HG03095 (cell line): ENCODE data around the gene DGKB.
A peak's percentile ranks its signal among the peaks of the same experiment; 100 is the strongest.
"Not testable (repeated sequence)": the region's sequence is repeated elsewhere in the genome, so short reads cannot be mapped to it uniquely, and the experiment has no call there.

Source experiments
- ATAC-seq: cut with Tn5 transposase; IDR thresholded peaks from one replicate; pipeline ENCODE4 v1.9.1; 2021; ENCODE audit warnings: moderate library complexity; ENCODE audit not compliant: unreplicated experiment

The DGKB gene

GRCh38 chr7:14487701-14488395 lies 414.7 kb downstream of the DGKB start:
- no peak for ATAC-seq

GRCh38 chr7:14483663-14484062 lies 418.9 kb downstream of the DGKB start:
- no peak for ATAC-seq

- ATAC-seq: no peak
Measured at GRCh38 chr7:14480281-14480680, 422.3 kb downstream of the DGKB start.

GRCh38 chr7:14478834-14479510 lies 423.6 kb downstream of the DGKB start:
- no peak for ATAC-seq

- ATAC-seq: not testable (repeated sequence)
Measured at GRCh38 chr7:14461716-14462115, 440.8 kb downstream of the DGKB start.

GRCh38 chr7:14458846-14459245 lies 443.7 kb downstream of the DGKB start:
- ATAC-seq: not testable (repeated sequence)

GRCh38 chr7:14457568-14458453 lies 444.7 kb downstream of the DGKB start:
- peak; percentile 69 for ATAC-seq

- ATAC-seq: no peak
Measured at GRCh38 chr7:14449291-14449690, 453.3 kb downstream of the DGKB start.

GRCh38 chr7:14446829-14447228 lies 455.7 kb downstream of the DGKB start:
- ATAC-seq: peak; percentile 69

GRCh38 chr7:14446219-14446618 lies 456.3 kb downstream of the DGKB start:
- ATAC-seq: no peak

GRCh38 chr7:14438366-14438765 lies 464.2 kb downstream of the DGKB start:
- ATAC-seq: no peak

- no peak for ATAC-seq
Measured at GRCh38 chr7:14436878-14437277, 465.7 kb downstream of the DGKB start.

GRCh38 chr7:14432924-14433323 lies 469.6 kb downstream of the DGKB start:
- no peak for ATAC-seq

GRCh38 chr7:14430926-14431325 lies 471.6 kb downstream of the DGKB start:
- ATAC-seq: no peak

GRCh38 chr7:14425559-14425958 lies 477.0 kb downstream of the DGKB start:
- no peak for ATAC-seq

GRCh38 chr7:14424675-14425074 lies 477.9 kb downstream of the DGKB start:
- ATAC-seq: no peak

- no peak for ATAC-seq
Measured at GRCh38 chr7:14420768-14421167, 481.8 kb downstream of the DGKB start.

- ATAC-seq: no peak
Measured at GRCh38 chr7:14419531-14419930, 483.0 kb downstream of the DGKB start.

- ATAC-seq: no peak
Measured at GRCh38 chr7:14418633-14419032, 483.9 kb downstream of the DGKB start.

GRCh38 chr7:14414274-14414986 lies 488.1 kb downstream of the DGKB start:
- ATAC-seq: no peak
